ENCODE data around the gene ABHD5.

Gene ABHD5

DNA sequence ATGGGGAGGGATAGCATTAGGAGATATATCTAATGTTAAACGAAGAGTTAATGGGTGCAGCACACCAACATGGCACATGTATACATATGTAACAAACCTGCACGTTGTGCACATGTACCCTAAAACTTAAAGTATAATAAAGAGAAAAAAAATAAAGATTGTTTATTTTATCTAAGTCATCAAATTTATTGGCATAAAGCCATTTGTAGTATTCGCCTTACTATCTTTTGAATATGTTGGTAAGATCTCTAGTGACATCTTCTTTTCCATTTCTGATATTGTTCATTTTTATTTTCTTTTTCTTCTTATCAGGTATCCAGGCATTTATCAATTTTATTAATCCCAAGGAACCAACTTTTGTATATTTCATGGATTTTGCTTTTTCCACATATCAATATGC is 5.8 kb upstream of the ABHD5 start:
- no peak for TF ChIP-seq FOXM1 (IDR thresholded peaks at IDR 0.05; ENCODE audit: borderline replicate concordance, low read depth)
- no peak for TF ChIP-seq RAD21 (IDR thresholded peaks at IDR 0.05; ENCODE audit: low read depth)
- TF ChIP-seq, protein P1, sequence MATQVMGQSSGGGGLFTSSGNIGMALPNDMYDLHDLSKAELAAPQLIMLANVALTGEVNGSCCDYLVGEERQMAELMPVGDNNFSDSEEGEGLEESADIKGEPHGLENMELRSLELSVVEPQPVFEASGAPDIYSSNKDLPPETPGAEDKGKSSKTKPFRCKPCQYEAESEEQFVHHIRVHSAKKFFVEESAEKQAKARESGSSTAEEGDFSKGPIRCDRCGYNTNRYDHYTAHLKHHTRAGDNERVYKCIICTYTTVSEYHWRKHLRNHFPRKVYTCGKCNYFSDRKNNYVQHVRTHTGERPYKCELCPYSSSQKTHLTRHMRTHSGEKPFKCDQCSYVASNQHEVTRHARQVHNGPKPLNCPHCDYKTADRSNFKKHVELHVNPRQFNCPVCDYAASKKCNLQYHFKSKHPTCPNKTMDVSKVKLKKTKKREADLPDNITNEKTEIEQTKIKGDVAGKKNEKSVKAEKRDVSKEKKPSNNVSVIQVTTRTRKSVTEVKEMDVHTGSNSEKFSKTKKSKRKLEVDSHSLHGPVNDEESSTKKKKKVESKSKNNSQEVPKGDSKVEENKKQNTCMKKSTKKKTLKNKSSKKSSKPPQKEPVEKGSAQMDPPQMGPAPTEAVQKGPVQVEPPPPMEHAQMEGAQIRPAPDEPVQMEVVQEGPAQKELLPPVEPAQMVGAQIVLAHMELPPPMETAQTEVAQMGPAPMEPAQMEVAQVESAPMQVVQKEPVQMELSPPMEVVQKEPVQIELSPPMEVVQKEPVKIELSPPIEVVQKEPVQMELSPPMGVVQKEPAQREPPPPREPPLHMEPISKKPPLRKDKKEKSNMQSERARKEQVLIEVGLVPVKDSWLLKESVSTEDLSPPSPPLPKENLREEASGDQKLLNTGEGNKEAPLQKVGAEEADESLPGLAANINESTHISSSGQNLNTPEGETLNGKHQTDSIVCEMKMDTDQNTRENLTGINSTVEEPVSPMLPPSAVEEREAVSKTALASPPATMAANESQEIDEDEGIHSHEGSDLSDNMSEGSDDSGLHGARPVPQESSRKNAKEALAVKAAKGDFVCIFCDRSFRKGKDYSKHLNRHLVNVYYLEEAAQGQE (IDR thresholded peaks at IDR 0.05; ENCODE audit: low read depth), result no peak
- no peak for TF ChIP-seq TCF12 (IDR thresholded peaks at IDR 0.05; ENCODE audit: low read depth)
- TF ChIP-seq YY1 (IDR thresholded peaks at IDR 0.05; ENCODE audit: low read depth), result no peak

DNA sequence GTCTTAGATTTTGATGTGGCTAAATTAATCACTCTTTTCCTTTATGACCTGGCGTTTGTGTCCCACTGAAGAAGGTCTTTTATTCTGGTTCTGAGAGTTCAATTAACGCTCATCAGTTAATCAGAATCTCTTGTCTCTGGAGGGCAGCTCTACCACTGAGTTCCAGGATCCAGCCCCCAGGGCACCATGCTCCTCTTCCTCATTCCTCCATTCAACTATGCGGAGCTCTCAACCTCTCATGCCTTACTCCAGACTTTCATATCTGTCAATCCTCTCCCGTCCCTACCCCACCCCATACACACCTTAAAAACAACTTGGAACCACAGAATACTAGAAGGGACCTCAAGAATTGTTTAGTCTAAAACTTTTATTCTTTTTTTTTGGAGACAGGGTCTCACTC is 4.8 kb upstream of the ABHD5 start:
- TF ChIP-seq TAF1 (IDR thresholded peaks at IDR 0.05; ENCODE audit: low read depth) (no peak), CREB1 (IDR thresholded peaks at IDR 0.05; ENCODE audit: low read depth) (no peak), CEBPB (IDR thresholded peaks at IDR 0.05) (no peak), TEAD4 (IDR thresholded peaks at IDR 0.05) (no peak), FOXM1 (IDR thresholded peaks at IDR 0.05; ENCODE audit: borderline replicate concordance, low read depth) (no peak), YY1 (IDR thresholded peaks at IDR 0.05; ENCODE audit: low read depth) (no peak), EP300 (IDR thresholded peaks at IDR 0.05; ENCODE audit: borderline replicate concordance) (no peak), EGR1 (IDR thresholded peaks at IDR 0.05) (no peak), RAD21 (IDR thresholded peaks at IDR 0.05; ENCODE audit: low read depth) (no peak), ZBTB7A (IDR thresholded peaks at IDR 0.05; ENCODE audit: low read depth) (no peak), NFIC (IDR thresholded peaks at IDR 0.05) (no peak), TCF12 (IDR thresholded peaks at IDR 0.05; ENCODE audit: low read depth) (no peak)
- TF ChIP-seq, protein P2, sequence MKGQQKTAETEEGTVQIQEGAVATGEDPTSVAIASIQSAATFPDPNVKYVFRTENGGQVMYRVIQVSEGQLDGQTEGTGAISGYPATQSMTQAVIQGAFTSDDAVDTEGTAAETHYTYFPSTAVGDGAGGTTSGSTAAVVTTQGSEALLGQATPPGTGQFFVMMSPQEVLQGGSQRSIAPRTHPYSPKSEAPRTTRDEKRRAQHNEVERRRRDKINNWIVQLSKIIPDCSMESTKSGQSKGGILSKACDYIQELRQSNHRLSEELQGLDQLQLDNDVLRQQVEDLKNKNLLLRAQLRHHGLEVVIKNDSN (IDR thresholded peaks at IDR 0.05), result no peak
- TF ChIP-seq, protein P3, sequence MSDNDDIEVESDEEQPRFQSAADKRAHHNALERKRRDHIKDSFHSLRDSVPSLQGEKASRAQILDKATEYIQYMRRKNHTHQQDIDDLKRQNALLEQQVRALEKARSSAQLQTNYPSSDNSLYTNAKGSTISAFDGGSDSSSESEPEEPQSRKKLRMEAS (IDR thresholded peaks at IDR 0.05), result no peak
- TF ChIP-seq, protein P1 (IDR thresholded peaks at IDR 0.05; ENCODE audit: low read depth), result no peak

DNA sequence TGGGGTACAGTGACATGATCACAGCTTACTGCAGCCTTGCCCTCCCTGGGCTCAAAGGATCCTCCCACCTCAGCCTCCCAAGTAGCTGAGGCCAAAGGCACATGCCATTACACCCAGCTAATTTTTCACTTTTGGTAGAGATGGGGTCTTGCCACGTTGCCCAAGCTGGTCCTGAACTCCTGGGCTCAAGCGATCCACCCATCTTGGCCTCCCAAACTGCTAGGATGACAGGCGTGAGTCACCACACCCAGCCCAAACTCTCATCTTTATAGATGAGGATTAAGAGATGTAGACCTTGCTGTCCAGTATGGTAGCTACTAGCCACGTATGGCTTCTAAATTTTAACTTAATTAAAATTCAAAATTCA is 4.4 kb upstream of the ABHD5 start:
- TF ChIP-seq TEAD4 (IDR thresholded peaks at IDR 0.05) (no peak), EGR1 (IDR thresholded peaks at IDR 0.05) (no peak), EP300 (IDR thresholded peaks at IDR 0.05; ENCODE audit: borderline replicate concordance) (no peak), NFIC (IDR thresholded peaks at IDR 0.05) (no peak), CEBPB (IDR thresholded peaks at IDR 0.05) (no peak), TAF1 (IDR thresholded peaks at IDR 0.05; ENCODE audit: low read depth) (no peak), YY1 (IDR thresholded peaks at IDR 0.05; ENCODE audit: low read depth) (no peak), CREB1 (IDR thresholded peaks at IDR 0.05; ENCODE audit: low read depth) (no peak), TCF12 (IDR thresholded peaks at IDR 0.05; ENCODE audit: low read depth) (no peak), FOXM1 (IDR thresholded peaks at IDR 0.05; ENCODE audit: borderline replicate concordance, low read depth) (no peak), ZBTB7A (IDR thresholded peaks at IDR 0.05; ENCODE audit: low read depth) (no peak), RAD21 (IDR thresholded peaks at IDR 0.05; ENCODE audit: low read depth) (no peak)
- TF ChIP-seq, protein P3 (IDR thresholded peaks at IDR 0.05), result no peak
- TF ChIP-seq, protein P1 (IDR thresholded peaks at IDR 0.05; ENCODE audit: low read depth), result no peak
- TF ChIP-seq, protein P2 (IDR thresholded peaks at IDR 0.05), result no peak

DNA sequence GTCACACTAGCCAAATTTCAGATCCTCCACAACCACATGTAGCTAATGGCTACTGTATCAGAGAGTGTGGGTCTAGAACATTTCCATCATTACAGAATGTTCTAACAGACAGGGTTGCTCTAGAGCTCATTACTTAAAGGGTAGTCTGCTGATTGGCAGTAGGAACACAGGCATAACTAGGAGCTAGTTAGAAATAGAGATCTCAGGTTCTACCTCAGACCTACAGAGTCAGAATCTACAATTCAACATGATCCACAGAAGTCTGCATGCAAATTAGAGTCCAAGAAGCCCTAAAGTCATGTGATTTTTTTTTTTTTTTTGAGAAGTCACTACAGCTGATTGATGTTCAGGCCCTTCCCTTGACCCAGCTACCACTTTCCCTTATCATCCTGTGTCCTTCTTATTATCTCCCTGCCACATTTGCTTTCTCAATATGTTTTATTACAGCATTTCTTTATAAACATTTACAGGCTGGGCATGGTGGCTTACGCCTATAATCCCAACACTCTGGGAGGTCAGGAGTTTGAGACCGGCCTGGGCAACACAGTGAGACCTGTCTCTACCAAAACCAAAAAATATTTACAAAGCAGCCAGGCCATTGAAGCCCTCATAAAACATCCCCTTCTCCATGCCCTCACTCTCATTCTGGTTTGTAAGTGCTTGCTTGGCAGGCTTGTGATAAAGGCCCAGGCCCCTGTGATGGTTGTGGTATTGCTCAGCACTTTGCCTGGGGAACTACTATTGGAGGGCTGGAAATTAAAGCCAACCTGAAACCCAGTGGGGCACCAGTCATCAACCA is 3.8 kb upstream of the ABHD5 start:
- TF ChIP-seq TAF1 (IDR thresholded peaks at IDR 0.05; ENCODE audit: low read depth) (no peak), TEAD4 (IDR thresholded peaks at IDR 0.05) (no peak), EP300 (IDR thresholded peaks at IDR 0.05; ENCODE audit: borderline replicate concordance) (no peak), NFIC (IDR thresholded peaks at IDR 0.05) (no peak), CEBPB (IDR thresholded peaks at IDR 0.05) (no peak), ZBTB7A (IDR thresholded peaks at IDR 0.05; ENCODE audit: low read depth) (no peak), YY1 (IDR thresholded peaks at IDR 0.05; ENCODE audit: low read depth) (no peak), FOXM1 (IDR thresholded peaks at IDR 0.05; ENCODE audit: borderline replicate concordance, low read depth) (no peak), TCF12 (IDR thresholded peaks at IDR 0.05; ENCODE audit: low read depth) (no peak), CREB1 (IDR thresholded peaks at IDR 0.05; ENCODE audit: low read depth) (no peak), EGR1 (IDR thresholded peaks at IDR 0.05) (no peak), RAD21 (IDR thresholded peaks at IDR 0.05; ENCODE audit: low read depth) (no peak)
- TF ChIP-seq, protein P1 (IDR thresholded peaks at IDR 0.05; ENCODE audit: low read depth), result no peak
- TF ChIP-seq, protein P3 (IDR thresholded peaks at IDR 0.05), result no peak
- TF ChIP-seq, protein P2 (IDR thresholded peaks at IDR 0.05), result no peak
